Measurements from ENCODE around the gene MAP3K15.

MAP3K15 gene

GRCh38 chrX:19334945-19335626, 180.2 kb downstream of the MAP3K15 start:
- DNase-seq: no peak

GRCh38 chrX:19332983-19333382, 182.3 kb downstream of the MAP3K15 start:
- no peak for DNase-seq

GRCh38 chrX:19331831-19332230, 183.5 kb downstream of the MAP3K15 start:
- DNase-seq: no peak

GRCh38 chrX:19326567-19326966, 188.7 kb downstream of the MAP3K15 start:
- no peak for DNase-seq

Measured in activated CD8-positive, alpha-beta memory T cell treated with anti-CD3 and anti-CD28 coated beads, Interleukin-2, amount 50 U/mL, for 48 hours (primary cell).